Spleen (tissue), 7 donors: Measurements from ENCODE around the gene OR5H2.

Experiments used
- POLR2AphosphoS5 ChIP-seq, 3 donors: sonication (generic); formaldehyde crosslinking; IDR thresholded peaks; one replicate each; pipeline ENCODE4 v1.5.1; 2017; ENCODE audit warnings: antibody characterized with exemption in 3 of 3
- TF ChIP-seq, protein P1 (sequence below), 11 experiments: fragments of 200-600 bp in 7 of 11; fragments of 450-650 bp in 4 of 11; sonication (generic) in 4 of 11; IDR thresholded peaks in 8 of 11; conservative IDR thresholded peaks in 3 of 11; 1 replicate in 7 of 11; 2 replicates in 4 of 11; pipeline versions ENCODE4 v1.4.0 to v1.8.0; 2016 to 2021; ENCODE audit warnings: antibody characterized with exemption in 11 of 11, inconsistent platforms in 4 of 11, mild to moderate bottlenecking in 1 of 11
- donor health status: DM: no; HTN: no; CAD: no; lungs with moderate emphysema.
- donor health status: DM: no; HTN: no; CAD: no.
- donor health status: DM: no; HTN: no; CAD: no.

DNA sequence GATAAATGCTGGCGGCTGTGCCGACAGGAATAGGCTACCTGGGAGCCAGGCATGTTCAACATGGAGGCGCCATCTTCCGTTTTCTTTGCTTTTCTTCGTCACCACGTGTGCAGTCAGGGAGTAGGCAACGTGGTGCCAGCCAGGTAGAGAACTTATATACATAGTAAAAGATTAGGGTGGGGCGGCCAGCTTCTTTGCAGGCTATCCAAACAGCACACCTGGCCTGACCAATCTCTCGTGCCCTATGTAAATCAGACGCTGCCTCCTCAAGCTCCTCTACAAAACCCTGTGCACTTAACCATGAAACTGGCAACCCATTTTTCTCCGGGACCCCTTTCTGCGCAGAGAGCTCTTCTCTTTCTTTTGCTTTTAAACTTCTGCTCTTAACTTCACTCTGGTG lies 42.8 kb downstream of the OR5H2 start:
- TF ChIP-seq, protein P1, sequence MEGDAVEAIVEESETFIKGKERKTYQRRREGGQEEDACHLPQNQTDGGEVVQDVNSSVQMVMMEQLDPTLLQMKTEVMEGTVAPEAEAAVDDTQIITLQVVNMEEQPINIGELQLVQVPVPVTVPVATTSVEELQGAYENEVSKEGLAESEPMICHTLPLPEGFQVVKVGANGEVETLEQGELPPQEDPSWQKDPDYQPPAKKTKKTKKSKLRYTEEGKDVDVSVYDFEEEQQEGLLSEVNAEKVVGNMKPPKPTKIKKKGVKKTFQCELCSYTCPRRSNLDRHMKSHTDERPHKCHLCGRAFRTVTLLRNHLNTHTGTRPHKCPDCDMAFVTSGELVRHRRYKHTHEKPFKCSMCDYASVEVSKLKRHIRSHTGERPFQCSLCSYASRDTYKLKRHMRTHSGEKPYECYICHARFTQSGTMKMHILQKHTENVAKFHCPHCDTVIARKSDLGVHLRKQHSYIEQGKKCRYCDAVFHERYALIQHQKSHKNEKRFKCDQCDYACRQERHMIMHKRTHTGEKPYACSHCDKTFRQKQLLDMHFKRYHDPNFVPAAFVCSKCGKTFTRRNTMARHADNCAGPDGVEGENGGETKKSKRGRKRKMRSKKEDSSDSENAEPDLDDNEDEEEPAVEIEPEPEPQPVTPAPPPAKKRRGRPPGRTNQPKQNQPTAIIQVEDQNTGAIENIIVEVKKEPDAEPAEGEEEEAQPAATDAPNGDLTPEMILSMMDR (IDR thresholded peaks at IDR 0.05 in 8 of 11, conservative IDR thresholded peaks at IDR 0.05 in 3 of 11): no peak
- TF ChIP-seq POLR2AphosphoS5 (IDR thresholded peaks at IDR 0.05): no peak
